Osteocyte (in vitro differentiated cells): ENCODE data around the gene MYO18B. TPM values are rescaled to one million over a fixed set of nuclear protein-coding genes. Genes with fewer than 3 reads are reported as not detected.

Experiments used
- DNase-seq: peaks from one replicate; pipeline ENCODE4 v3.0.0; 2021; ENCODE audit warnings: mixed read lengths; ENCODE audit not compliant: unreplicated experiment; ENCODE audit errors: extremely low spot score
- H3K27ac Mint-ChIP-seq: one replicate; pipeline ENCODE4 v1.8.0; 2021; ENCODE audit warnings: mild to moderate bottlenecking, mixed read lengths; ENCODE audit not compliant: unreplicated experiment
- H3K27me3 Mint-ChIP-seq: one replicate; pipeline ENCODE4 v1.8.0; 2021; ENCODE audit warnings: mixed read lengths; ENCODE audit not compliant: unreplicated experiment
- H3K36me3 Mint-ChIP-seq: one replicate; pipeline ENCODE4 v1.8.0; 2021; ENCODE audit warnings: mixed read lengths; ENCODE audit not compliant: unreplicated experiment
- H3K4me1 Mint-ChIP-seq: one replicate; pipeline ENCODE4 v1.8.0; 2021; ENCODE audit warnings: mixed read lengths; ENCODE audit not compliant: unreplicated experiment
- H3K4me3 Mint-ChIP-seq: one replicate; pipeline ENCODE4 v1.8.0; 2021; ENCODE audit warnings: mild to moderate bottlenecking, moderate library complexity, mixed read lengths; ENCODE audit not compliant: unreplicated experiment
- H3K9me3 Mint-ChIP-seq: one replicate; pipeline ENCODE4 v1.8.0; 2021; ENCODE audit warnings: mixed read lengths; ENCODE audit not compliant: unreplicated experiment
- CTCF ChIP-seq: fragments of 200-600 bp; sonication (generic); IDR thresholded peaks from 2 replicates; pipeline ENCODE4 v1.5.0; 2021; ENCODE audit warnings: antibody characterized with exemption, mild to moderate bottlenecking, moderate library complexity
- total RNA-seq: library from RNA; stranded (reverse); gene quantifications from 2 replicates; pipeline ENCODE4 v1.2.1, GENCODE V29; 2021

MYO18B gene
- total RNA-seq, 1 donor from 2014 or later = not detected

DNA sequence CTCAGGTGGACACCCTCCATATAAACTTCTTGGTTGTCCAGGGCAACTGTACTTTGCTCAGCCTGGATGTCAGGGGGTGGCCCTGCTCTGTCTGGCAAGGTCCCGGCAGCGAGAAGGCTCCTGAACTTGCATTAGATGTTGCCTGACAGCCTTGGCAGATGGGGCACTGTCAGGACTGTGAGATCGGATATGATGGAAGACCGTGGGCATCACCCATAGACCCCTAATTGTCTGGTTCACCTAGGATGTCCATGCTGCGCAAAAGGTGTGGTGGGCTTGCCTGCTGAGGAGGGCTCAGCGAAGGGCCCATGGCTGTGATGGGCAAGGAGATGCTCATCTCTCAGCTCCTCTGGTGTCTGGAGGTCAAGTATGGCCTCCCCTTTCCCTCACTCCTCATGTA lies 62.7 kb downstream of the MYO18B start:
- no peak overlapping the region for H3K4me3 Mint-ChIP-seq
- H3K9me3 Mint-ChIP-seq = no peaks in the 10 kb centered on the region
- no peaks in the 10 kb centered on the region for H3K27me3 Mint-ChIP-seq
- no peak overlapping the region for H3K27ac Mint-ChIP-seq
- DNase-seq = no peak
- no peaks in the 10 kb centered on the region for H3K36me3 Mint-ChIP-seq
- TF ChIP-seq CTCF = no peak
- H3K4me1 Mint-ChIP-seq = no peaks in the 10 kb centered on the region

DNA sequence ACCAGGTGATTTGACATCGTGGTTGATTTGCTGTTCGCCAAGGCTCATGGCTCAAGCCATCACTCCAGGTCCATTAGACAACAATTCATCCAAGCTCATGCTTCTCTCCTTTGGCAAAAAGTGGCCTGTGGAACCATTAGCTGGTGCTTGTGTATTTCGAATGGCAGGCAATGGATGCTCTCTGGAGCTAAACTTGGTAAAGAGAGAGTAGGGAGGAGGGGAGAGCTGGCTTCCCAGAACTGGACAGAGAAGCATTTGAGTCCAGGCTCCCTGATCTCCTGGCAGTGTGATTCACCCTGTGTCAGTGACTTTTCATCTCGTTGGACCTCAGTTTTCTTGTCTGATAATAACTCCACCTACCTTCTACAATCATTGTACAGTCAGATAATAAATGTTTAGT lies 64.6 kb downstream of the MYO18B start:
- TF ChIP-seq CTCF = no peak
- no peak overlapping the region for H3K4me3 Mint-ChIP-seq
- H3K27me3 Mint-ChIP-seq = no peaks in the 10 kb centered on the region
- no peaks in the 10 kb centered on the region for H3K9me3 Mint-ChIP-seq
- H3K4me1 Mint-ChIP-seq = no peaks in the 10 kb centered on the region
- H3K27ac Mint-ChIP-seq = no peak overlapping the region
- no peaks in the 10 kb centered on the region for H3K36me3 Mint-ChIP-seq
- DNase-seq = no peak

GRCh38 chr22:25814685-25815084 lies 72.7 kb downstream of the MYO18B start:
- Mint-ChIP-seq H3K4me3 (no peak overlapping the region), H3K27ac (no peak overlapping the region), H3K9me3 (no peaks in the 10 kb centered on the region), H3K27me3 (peaks cover 2% of the 10 kb centered on the region), H3K4me1 (no peaks in the 10 kb centered on the region), H3K36me3 (no peaks in the 10 kb centered on the region)
- no peak for TF ChIP-seq CTCF
- no peak for DNase-seq

DNA sequence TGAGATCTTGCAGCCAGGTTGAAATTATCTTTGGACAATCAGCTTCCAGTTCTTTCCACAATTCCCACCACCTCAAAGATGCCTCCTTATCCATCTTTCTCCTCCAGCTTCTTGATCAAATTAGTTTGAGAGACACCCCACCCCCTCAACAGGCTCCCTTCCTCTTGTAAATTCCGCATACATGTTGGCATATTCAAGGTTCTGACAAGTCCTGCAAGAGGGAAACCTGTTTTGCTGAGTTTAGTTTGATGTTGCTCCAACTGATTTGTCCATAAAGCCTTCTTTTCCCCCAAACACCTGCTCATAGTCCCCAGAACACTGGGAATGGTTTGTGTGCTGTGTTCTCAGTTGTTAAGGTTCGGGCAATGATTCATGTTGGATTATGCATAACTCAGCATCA lies 73.6 kb downstream of the MYO18B start:
- Mint-ChIP-seq H3K27ac (no peak overlapping the region), H3K36me3 (no peaks in the 10 kb centered on the region), H3K4me1 (no peaks in the 10 kb centered on the region), H3K4me3 (no peak overlapping the region), H3K27me3 (peaks cover 2% of the 10 kb centered on the region), H3K9me3 (peaks cover 5% of the 10 kb centered on the region)
- DNase-seq = no peak
- no peak for TF ChIP-seq CTCF

DNA sequence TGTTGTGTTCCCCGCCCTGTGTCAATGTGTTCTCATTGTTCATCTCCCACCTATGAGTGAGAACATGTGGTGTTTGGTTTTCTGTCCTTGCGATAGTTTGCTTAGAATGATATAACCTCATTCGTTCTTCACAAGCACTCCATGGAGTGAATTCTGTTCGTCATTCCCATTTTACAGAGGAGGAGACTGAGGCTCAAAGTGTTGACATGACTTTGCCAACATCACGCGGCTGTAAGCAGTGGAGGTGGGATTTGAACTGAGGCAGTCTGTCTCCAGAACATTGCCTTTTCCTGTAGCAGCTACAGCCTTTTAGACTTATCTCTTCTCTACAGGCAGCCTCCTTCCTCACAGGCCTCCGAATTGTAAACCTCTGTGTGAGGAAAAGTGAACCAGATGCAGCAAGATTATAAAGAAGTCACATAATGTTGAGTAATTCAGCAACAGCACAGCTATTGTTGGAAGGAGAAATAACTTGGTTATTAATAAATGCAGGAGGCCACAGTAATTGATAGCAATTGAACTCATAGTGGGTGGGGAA lies 74.6 kb downstream of the MYO18B start:
- H3K27ac Mint-ChIP-seq = no peak overlapping the region
- H3K27me3 Mint-ChIP-seq = peaks cover 2% of the 10 kb centered on the region
- H3K4me1 Mint-ChIP-seq = no peaks in the 10 kb centered on the region
- H3K4me3 Mint-ChIP-seq = no peak overlapping the region
- TF ChIP-seq CTCF = no peak
- no peaks in the 10 kb centered on the region for H3K36me3 Mint-ChIP-seq
- DNase-seq = no peak
- peaks cover 5% of the 10 kb centered on the region for H3K9me3 Mint-ChIP-seq
